Measurements from ENCODE around the gene FYN. TPM values are rescaled to one million over a fixed set of nuclear protein-coding genes. Genes with fewer than 3 reads are reported as not detected.

FYN gene
- total and polyA plus RNA-seq, 2 of the 13 experiments (the other 11 are each of a cell fraction or from before 2014, with no cell fraction given), result 15.5 to 24.6 TPM

GRCh38 chr6:111870051-111870741 is 3.1 kb downstream of the FYN start (continued):
- TF ChIP-seq CREB3 (CRISPR knock-in tag; IDR thresholded peaks at IDR 0.05) (no peak), FOSL1 (CRISPR knock-in tag; IDR thresholded peaks at IDR 0.05; ENCODE audit: borderline replicate concordance) (no peak), ZNF577 (CRISPR knock-in tag; IDR thresholded peaks at IDR 0.05; ENCODE audit: borderline replicate concordance, low read depth) (no peak), DR1 (CRISPR knock-in tag; IDR thresholded peaks at IDR 0.05) (no peak), SP140L (CRISPR knock-in tag; IDR thresholded peaks at IDR 0.05; ENCODE audit: borderline replicate concordance) (no peak), PREB (CRISPR knock-in tag; IDR thresholded peaks at IDR 0.05) (no peak), THAP11 (CRISPR knock-in tag; IDR thresholded peaks at IDR 0.05) (peak; percentile 87), SP2 (CRISPR knock-in tag; IDR thresholded peaks at IDR 0.05) (no peak), ZNF143 (CRISPR knock-in tag; IDR thresholded peaks at IDR 0.05) (peak; percentile 78), RNF2 (conservative IDR thresholded peaks at IDR 0.05; ENCODE audit: low read depth) (no peak), REST (IDR thresholded peaks at IDR 0.05; ENCODE audit: borderline replicate concordance in 1 of 2, low read depth in 1 of 2, low read length in 2 of 2) (no peak), ZNF12 (CRISPR knock-in tag; IDR thresholded peaks at IDR 0.05) (peak; percentile 91), AHR (CRISPR knock-in tag; IDR thresholded peaks at IDR 0.05) (no peak), ZNF343 (CRISPR knock-in tag; IDR thresholded peaks at IDR 0.05) (no peak), MNT (IDR thresholded peaks at IDR 0.05) (no peak), TRIM24 (CRISPR knock-in tag; IDR thresholded peaks at IDR 0.05) (no peak)

Measured in HepG2 (cell line).